A673 (cell line): ENCODE measurements around the gene RBM15B. TPM values are rescaled to one million over a fixed set of nuclear protein-coding genes. Genes with fewer than 3 reads are reported as not detected.

ENCODE experiments used
- BruUV-seq: library from RNA; stranded (reverse); fragments of 400-500 nt; replicated peaks from 2 replicates; lab custom pipeline; 2021; lab: Mats Ljungman, UMichigan
- CTCF ChIA-PET: fragments of 300-600 bp; sonication (Branson Sonifier 250); formaldehyde crosslinking; loops from one replicate; lab custom pipeline; 2022; ENCODE audit warnings: antibody characterized with exemption; lab: Charles Lee
- POLR2A ChIA-PET: fragments of 300-600 bp; sonication (Branson Sonifier 250); formaldehyde crosslinking; loops from one replicate; lab custom pipeline; 2022; ENCODE audit warnings: antibody characterized with exemption; ENCODE audit not compliant: low non-redundant PET; lab: Charles Lee
- DNase-seq: peaks from one replicate; pipeline ENCODE4 v3.0.0-alpha.2; 2015; ENCODE audit warnings: low spot score
- H3K27ac ChIP-seq: fragments of 200-600 bp; sonication (generic); 2 replicates; pipeline ENCODE4 v1.5.1; 2016; ENCODE audit warnings: mixed run types, low read depth, mild to moderate bottlenecking, mixed read lengths, antibody characterized with exemption, low read length; ENCODE audit not compliant: poor library complexity, severe bottlenecking
- H3K27me3 ChIP-seq: fragments of 200-600 bp; sonication (generic); replicated peaks from 2 replicates; pipeline ENCODE4 v1.6.1; 2017; ENCODE audit warnings: mixed run types, low read depth, mild to moderate bottlenecking, mixed read lengths, antibody characterized with exemption, low read length; ENCODE audit not compliant: insufficient read depth, poor library complexity
- H3K36me3 ChIP-seq: fragments of 200-600 bp; sonication (generic); 2 replicates; pipeline ENCODE4 v1.6.1; 2016; ENCODE audit warnings: mixed run types, mild to moderate bottlenecking, mixed read lengths, antibody characterized with exemption, low read length; ENCODE audit not compliant: insufficient read depth, poor library complexity, severe bottlenecking
- H3K4me1 ChIP-seq: fragments of 200-600 bp; sonication (generic); 2 replicates; pipeline ENCODE4 v1.6.1; 2017; ENCODE audit warnings: mixed run types, mild to moderate bottlenecking, mixed read lengths, antibody characterized with exemption, low read length; ENCODE audit not compliant: insufficient read depth, poor library complexity, severe bottlenecking
- H3K4me3 ChIP-seq: fragments of 200-600 bp; sonication (generic); 2 replicates; pipeline ENCODE4 v1.5.1; 2016; ENCODE audit warnings: low read depth, mixed run types, mild to moderate bottlenecking, mixed read lengths, low read length; ENCODE audit not compliant: poor library complexity, severe bottlenecking
- H3K9me3 ChIP-seq: fragments of 200-600 bp; sonication (generic); 2 replicates; pipeline ENCODE4 v1.6.1; 2016; ENCODE audit warnings: mixed run types, low read depth, mild to moderate bottlenecking, mixed read lengths, antibody characterized with exemption, low read length; ENCODE audit not compliant: poor library complexity, severe bottlenecking
- CTCF ChIP-seq: fragments of 300-800, 200-600 bp; sonication (generic); conservative IDR thresholded peaks from 2 replicates; pipeline ENCODE4 v1.5.1; 2017; ENCODE audit warnings: low read depth, mild to moderate bottlenecking, antibody characterized with exemption, low read length, moderate library complexity, mixed read lengths
- EZH2 ChIP-seq: fragments of 200-600 bp; sonication (generic); IDR thresholded peaks from 2 replicates; pipeline ENCODE4 v1.6.1; 2017; ENCODE audit warnings: borderline replicate concordance, low read depth, mild to moderate bottlenecking, mixed read lengths, antibody characterized with exemption, low read length; ENCODE audit not compliant: poor library complexity, severe bottlenecking
- intact Hi-C: fragments of 100-400 bp; cut with micrococcal nuclease; formaldehyde crosslinking; loops from one replicate; pipeline ENCODE4 v1.10.0; 2022; ENCODE audit not compliant: unreplicated experiment
- total RNA-seq: library from RNA; stranded (reverse); gene quantifications from 2 replicates; pipeline ENCODE4 v1.2.3, GENCODE V29; 2021

The RBM15B gene
- total RNA-seq, 1 experiment from 2014 or later: 26.8 TPM

- Histone ChIP-seq H3K4me3 (no peak overlapping the region), H3K27me3 (no peaks in the 10 kb centered on the region), H3K4me1 (peaks cover 11% of the 10 kb centered on the region), H3K36me3 (peaks cover 48% of the 10 kb centered on the region), H3K27ac (no peak overlapping the region), H3K9me3 (no peaks in the 10 kb centered on the region)
- intact Hi-C loops: no loop called here
- POLR2A ChIA-PET: no interaction called here
- CTCF ChIA-PET: no interaction called here
- no TSS peak for BruUV-seq
- TF ChIP-seq CTCF (no peak), EZH2 (no peak)
- no peak for DNase-seq
Observed at GRCh38 chr3:51393564-51393963, 2.5 kb downstream of the RBM15B start.

GRCh38 chr3:51394541-51394940 lies 3.5 kb downstream of the RBM15B start:
- Histone ChIP-seq H3K27ac (no peak overlapping the region), H3K9me3 (no peaks in the 10 kb centered on the region), H3K4me1 (peaks cover 11% of the 10 kb centered on the region), H3K4me3 (no peak overlapping the region), H3K27me3 (no peaks in the 10 kb centered on the region), H3K36me3 (peaks cover 43% of the 10 kb centered on the region)
- no peak for DNase-seq
- TF ChIP-seq CTCF (no peak), EZH2 (no peak)
- no TSS peak for BruUV-seq
- ChIA-PET CTCF (no interaction called here), POLR2A (interaction anchor here (0.6 kb wide), 1 partner anchor 778 kb away, joined by 3 read pairs; no protein-coding TSS in a partner anchor)
- intact Hi-C loops: no loop called here

DNA sequence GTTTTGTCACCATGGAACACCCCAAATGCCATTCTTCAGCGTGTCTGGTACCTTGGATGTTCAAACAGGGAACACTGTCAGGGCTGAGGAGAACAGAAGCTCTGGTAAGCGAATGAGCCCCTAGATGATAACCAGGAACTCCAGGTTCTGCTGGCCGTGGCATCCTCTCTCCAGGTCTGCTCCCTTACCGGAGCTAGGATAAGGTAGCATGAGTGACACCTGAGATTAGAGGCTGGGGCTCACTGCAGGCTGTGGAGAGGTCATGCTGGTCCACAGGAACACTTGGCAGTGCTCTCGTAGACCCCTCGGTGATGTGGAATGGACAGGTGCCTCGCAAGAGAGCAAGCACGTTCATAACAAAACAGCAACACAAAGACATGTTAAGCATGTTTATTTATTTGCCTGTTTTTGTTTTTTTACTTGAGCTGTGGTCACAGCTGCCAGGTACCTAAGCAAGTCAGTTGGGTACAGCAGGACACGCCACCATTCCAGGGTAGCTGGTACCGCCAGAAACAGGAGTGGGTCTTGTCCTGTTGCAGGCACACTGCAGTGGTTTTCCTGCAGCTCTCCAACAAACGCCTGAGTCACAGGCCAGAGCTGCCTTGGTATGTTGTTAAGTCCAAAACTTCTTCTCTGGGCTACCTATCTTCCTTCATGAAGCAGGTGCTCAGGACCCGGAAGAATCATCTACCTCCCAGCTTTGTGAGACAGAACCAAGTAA lies 4.6 kb downstream of the RBM15B start:
- H3K36me3 ChIP-seq: peaks cover 36% of the 10 kb centered on the region
- POLR2A ChIA-PET: no interaction called here

More for the DNA sequence above, 4.6 kb downstream of the RBM15B start:
- no peak overlapping the region for H3K4me3 ChIP-seq
- DNase-seq: no peak
- no peaks in the 10 kb centered on the region for H3K27me3 ChIP-seq
- no peaks in the 10 kb centered on the region for H3K9me3 ChIP-seq
- H3K4me1 ChIP-seq: peaks cover 11% of the 10 kb centered on the region
- intact Hi-C loops: no loop called here
- BruUV-seq: no TSS peak
- CTCF ChIA-PET: no interaction called here
- no peak overlapping the region for H3K27ac ChIP-seq
- TF ChIP-seq EZH2 (no peak), CTCF (no peak)
